ENCODE measurements around the gene CCT6A.
A peak's percentile ranks its signal among the peaks of the same experiment; 100 is the strongest.
"Not testable (repeated sequence)": the region's sequence is repeated elsewhere in the genome, so short reads cannot be mapped to it uniquely, and the experiment has no call there.

Gene CCT6A, protein sequence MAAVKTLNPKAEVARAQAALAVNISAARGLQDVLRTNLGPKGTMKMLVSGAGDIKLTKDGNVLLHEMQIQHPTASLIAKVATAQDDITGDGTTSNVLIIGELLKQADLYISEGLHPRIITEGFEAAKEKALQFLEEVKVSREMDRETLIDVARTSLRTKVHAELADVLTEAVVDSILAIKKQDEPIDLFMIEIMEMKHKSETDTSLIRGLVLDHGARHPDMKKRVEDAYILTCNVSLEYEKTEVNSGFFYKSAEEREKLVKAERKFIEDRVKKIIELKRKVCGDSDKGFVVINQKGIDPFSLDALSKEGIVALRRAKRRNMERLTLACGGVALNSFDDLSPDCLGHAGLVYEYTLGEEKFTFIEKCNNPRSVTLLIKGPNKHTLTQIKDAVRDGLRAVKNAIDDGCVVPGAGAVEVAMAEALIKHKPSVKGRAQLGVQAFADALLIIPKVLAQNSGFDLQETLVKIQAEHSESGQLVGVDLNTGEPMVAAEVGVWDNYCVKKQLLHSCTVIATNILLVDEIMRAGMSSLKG

GRCh38 chr7:56051339-56052191 lies at the start of gene CCT6A, which contains the start of gene PSPH:
CCT6A (plus strand) TSS chr7:56051765; CDS start chr7:56051849, 84 bp downstream.
PSPH (minus strand) TSS chr7:56051444; CDS start chr7:56021212, 30,232 bp downstream.
- peak; percentile 80 for DNase-seq (ENCODE audit: low read depth)

GRCh38 chr7:56003749-56004148 lies 47.8 kb upstream of the CCT6A start:
- no peak for DNase-seq (ENCODE audit: low read depth)

DNA sequence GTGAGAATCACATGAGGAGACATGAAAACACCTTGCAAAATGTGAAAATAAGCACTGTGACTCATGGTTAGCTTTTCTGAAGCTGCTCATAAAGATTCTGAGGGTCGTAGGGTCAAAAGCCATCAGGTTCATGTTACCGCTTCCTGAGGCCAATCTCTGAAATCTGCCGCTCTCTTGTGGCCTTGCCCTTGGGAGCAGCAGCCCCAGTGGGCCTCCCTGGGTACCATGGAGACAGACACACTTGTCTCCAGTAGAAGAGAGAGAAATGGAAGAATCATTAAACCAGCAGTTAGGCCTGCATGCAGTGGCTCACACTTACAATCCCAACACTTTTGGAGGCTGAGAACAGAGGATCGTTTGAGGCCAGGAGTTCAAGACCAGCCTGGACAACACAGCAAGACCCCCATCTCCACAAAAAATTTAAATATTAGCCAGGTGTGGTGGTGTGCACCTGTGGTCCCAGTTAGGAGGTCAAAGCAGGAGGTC lies 44.4 kb upstream of the CCT6A start:
- DNase-seq (ENCODE audit: low read depth), result no peak

DNA sequence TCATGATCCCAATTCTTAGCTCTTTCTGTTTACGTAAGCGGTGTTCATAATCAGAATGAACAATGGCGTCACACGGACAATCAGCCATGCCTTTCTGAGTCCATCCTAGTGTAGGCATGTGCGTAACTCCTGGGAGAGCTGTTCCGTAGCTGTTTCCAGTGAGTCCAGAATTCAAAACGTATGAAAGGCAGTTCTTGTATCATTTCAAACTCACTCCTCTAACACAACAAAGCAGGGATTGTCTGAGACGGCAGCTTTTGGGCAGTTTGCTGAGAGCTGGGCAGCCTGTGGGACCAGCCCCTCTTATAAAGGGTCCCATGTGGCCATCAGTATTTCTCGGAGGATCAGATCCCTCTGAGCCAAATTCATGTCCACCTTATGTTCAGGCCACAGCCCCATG lies 43.7 kb upstream of the CCT6A start:
- no peak for DNase-seq (ENCODE audit: low read depth)

GRCh38 chr7:56009695-56010094 lies 41.9 kb upstream of the CCT6A start:
- DNase-seq (ENCODE audit: low read depth), result no peak

DNA sequence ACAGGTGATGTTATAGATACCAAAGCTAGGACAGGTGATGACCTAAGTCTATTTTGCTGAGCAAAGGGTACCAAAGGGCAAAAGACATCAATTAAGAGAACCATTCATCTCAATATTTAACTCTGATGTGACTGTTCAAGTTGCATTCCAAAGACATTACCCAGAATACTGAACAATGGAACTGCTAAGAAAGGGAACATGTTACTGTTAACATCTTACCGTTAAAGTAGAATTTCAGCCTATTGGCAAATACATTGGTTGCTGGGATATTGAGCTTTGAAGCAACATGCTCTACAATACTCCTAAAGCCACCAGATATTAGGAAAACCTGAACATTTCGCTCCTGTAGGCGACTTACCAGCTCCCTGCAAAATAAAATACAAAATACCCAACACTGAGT lies 34.5 kb upstream of the CCT6A start:
- DNase-seq (ENCODE audit: low read depth), result not testable (repeated sequence)

DNA sequence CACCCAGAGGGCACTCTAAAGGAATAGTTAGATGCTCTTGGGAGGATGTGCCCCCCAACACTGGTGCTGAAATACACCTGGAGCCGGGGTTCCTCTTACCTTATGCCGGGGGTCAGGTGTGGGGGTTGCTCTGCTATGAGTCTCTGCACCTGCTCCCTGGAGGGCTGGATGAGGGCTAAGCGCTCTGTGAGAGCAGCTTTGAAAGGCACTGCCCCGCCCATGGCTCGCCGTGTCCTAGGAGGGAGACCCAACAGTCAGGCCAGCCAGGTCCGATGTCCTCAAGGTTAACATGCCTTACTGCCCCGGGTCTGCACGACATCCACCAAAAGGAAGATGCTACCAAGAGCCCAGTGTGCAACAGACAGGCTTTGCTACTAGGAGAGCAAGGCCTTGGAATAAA lies 32.1 kb upstream of the CCT6A start:
- no peak for DNase-seq (ENCODE audit: low read depth)

DNA sequence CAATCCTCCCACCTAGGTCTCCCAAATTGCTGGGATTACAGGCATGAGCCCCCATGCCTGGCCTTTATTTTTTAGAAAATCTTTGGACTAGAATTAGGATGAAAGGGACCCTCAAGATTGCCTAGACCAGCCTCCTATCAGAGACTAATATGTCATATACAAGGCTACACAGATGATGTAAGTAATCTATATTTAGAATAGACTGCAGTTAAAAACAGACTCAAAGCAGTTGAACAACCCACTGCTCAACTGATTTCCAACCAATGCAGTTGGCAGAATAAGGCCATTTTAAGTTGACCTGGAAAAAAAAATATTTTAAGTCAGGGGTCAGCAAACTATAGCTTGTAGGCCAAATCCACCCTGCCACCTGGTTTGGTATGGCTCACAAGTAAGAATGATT lies 28.1 kb upstream of the CCT6A start:
- DNase-seq (ENCODE audit: low read depth), result no peak

GRCh38 chr7:56026538-56026937 lies 25.0 kb upstream of the CCT6A start:
- no peak for DNase-seq (ENCODE audit: low read depth)

DNA sequence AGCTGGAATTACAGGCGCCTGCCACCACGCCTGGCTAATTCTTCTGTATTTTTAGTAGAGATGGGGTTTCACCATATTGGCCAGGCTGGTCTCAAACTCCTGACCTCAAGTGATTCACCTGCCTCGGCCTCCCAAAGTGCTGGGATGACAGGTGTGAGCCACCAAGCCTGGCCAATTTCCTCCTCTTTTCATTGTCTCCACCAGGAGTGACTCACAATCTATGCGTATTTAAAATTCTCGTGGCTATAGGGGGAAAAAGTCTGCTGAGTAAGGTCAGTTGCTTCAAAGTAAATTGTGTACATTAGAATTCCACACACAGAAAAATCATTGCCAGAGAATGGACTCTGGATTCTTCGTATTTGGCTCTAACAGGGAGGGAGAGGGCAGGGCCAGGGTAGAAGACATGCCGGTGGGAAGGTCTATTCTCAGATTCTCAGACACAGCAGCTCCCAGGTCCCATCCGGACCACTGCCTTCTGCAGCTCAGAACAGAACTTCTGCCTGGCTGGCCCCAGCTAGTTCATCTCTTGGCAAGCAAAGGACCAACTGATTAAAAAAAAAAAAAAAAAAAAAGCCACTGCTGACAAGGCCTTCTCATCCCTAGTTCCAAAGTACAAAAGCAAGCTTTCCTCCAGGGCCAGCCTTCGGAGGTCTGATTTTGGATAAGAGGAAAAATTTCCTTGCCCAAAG lies 22.5 kb upstream of the CCT6A start:
- DNase-seq (ENCODE audit: low read depth), result no peak

DNA sequence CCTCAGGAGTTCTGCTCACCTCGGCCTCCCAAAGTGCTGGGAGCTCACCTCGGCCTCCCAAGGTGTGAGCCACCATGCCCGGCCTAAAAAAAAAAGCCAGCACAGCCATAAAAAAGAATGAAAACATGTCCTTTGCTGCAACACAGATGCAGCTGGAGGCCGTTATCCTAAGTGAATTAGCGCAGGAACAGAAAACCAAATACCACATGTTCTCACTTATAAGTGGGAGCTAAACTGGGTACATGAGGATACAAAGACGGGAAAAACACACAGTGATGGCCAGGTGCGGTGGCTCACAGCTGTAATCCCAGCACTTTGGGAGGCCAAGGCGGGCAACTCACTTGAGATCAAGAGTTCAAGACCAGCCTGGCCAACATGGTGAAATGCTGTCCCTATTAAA lies 21.2 kb upstream of the CCT6A start:
- DNase-seq (ENCODE audit: low read depth), result no peak

GRCh38 chr7:56031556-56031955 lies 20.0 kb upstream of the CCT6A start:
- DNase-seq (ENCODE audit: low read depth), result not testable (repeated sequence)

- DNase-seq (ENCODE audit: low read depth), result not testable (repeated sequence)
These were observed 19.0 kb upstream of the CCT6A start for GRCh38 chr7:56032578-56032977.

GRCh38 chr7:56033671-56034432 lies 17.7 kb upstream of the CCT6A start:
- DNase-seq (ENCODE audit: low read depth), result peak; percentile 47

- no peak for DNase-seq (ENCODE audit: low read depth)
These were observed 10.8 kb upstream of the CCT6A start for GRCh38 chr7:56040730-56041129.

GRCh38 chr7:56045758-56046157 lies 5.8 kb upstream of the CCT6A start:
- DNase-seq (ENCODE audit: low read depth), result not testable (repeated sequence)

- no peak for DNase-seq (ENCODE audit: low read depth)
These were observed 4.7 kb upstream of the CCT6A start for GRCh38 chr7:56046721-56047445.

- not testable (repeated sequence) for DNase-seq (ENCODE audit: low read depth)
These were observed 4.0 kb upstream of the CCT6A start for GRCh38 chr7:56047446-56048116.

DNA sequence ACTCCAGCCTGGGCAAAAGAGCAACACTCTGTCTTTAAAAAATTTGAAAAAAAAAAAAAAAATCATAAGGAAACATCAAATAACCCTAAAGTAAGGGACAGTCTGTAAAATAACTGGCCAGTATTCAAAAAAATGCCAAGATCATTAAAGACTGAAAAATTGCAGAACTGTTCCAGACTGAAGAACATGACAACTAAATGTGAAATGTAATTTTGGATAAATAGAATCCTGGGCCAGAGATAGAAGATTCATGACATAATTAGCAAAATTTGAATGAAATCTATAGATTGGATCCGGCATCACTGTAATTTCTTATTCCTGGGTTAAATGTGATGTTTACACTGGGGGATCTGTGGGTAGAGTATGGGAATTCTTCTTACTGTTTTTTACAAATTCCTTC lies 3.3 kb upstream of the CCT6A start:
- DNase-seq (ENCODE audit: low read depth), result no peak

- DNase-seq (ENCODE audit: low read depth), result not testable (repeated sequence)
These were observed 2.8 kb upstream of the CCT6A start for GRCh38 chr7:56048763-56049162.
